HepG2 (cell line): ENCODE measurements around the gene STC2. TPM values are rescaled to one million over a fixed set of nuclear protein-coding genes. Genes with fewer than 3 reads are reported as not detected.

Source experiments
- ATAD3A ChIP-seq: sonication (generic); formaldehyde crosslinking; IDR thresholded peaks from 2 replicates; pipeline ENCODE4 v1.4.0; 2020; ENCODE audit warnings: missing genetic modification reagents
- LBX2 ChIP-seq: sonication (generic); formaldehyde crosslinking; IDR thresholded peaks from 2 replicates; pipeline ENCODE4 v1.5.0; 2020; ENCODE audit warnings: missing genetic modification reagents, mild to moderate bottlenecking, borderline replicate concordance
- NR3C1 ChIP-seq: sonication (generic); formaldehyde crosslinking; IDR thresholded peaks from 2 replicates; pipeline ENCODE4 v1.4.0; 2020; ENCODE audit warnings: missing genetic modification reagents
- PATZ1 ChIP-seq: sonication (generic); formaldehyde crosslinking; IDR thresholded peaks from 2 replicates; pipeline ENCODE4 v1.4.0; 2020; ENCODE audit warnings: missing genetic modification reagents
- RARG ChIP-seq: sonication (generic); formaldehyde crosslinking; IDR thresholded peaks from 2 replicates; pipeline ENCODE4 v1.4.0; 2020; ENCODE audit warnings: low read depth, mild to moderate bottlenecking, missing genetic modification reagents
- RORA ChIP-seq: sonication (generic); formaldehyde crosslinking; IDR thresholded peaks from 2 replicates; pipeline ENCODE4 v1.5.0; 2020; ENCODE audit warnings: mild to moderate bottlenecking, missing genetic modification reagents, moderate library complexity
- TFDP1 ChIP-seq: IDR thresholded peaks from 2 replicates; pipeline ENCODE4 v1.6.1; 2016; ENCODE audit warnings: missing compliant biosample characterization, missing genetic modification reagents, borderline replicate concordance
- TRIM22 ChIP-seq: fragments of 450-650 bp; IDR thresholded peaks from 2 replicates; pipeline ENCODE4 v1.6.1; 2017
- XBP1 ChIP-seq: sonication (generic); formaldehyde crosslinking; IDR thresholded peaks from 2 replicates; pipeline ENCODE4 v1.5.0; 2020; ENCODE audit warnings: missing genetic modification reagents
- ZNF274 ChIP-seq: sonication (generic); formaldehyde crosslinking; IDR thresholded peaks from 2 replicates; pipeline ENCODE4 v1.5.1; 2020; ENCODE audit warnings: mild to moderate bottlenecking, missing genetic modification reagents
- ZNF280D ChIP-seq: sonication (generic); formaldehyde crosslinking; IDR thresholded peaks from 2 replicates; pipeline ENCODE4 v1.5.1; 2020; ENCODE audit warnings: mild to moderate bottlenecking, missing genetic modification reagents
- ZNF34 ChIP-seq: sonication (generic); formaldehyde crosslinking; IDR thresholded peaks from 2 replicates; pipeline ENCODE4 v1.4.0; 2020; ENCODE audit warnings: mild to moderate bottlenecking, missing genetic modification reagents, borderline replicate concordance
- ZNF468 ChIP-seq: sonication (generic); formaldehyde crosslinking; IDR thresholded peaks from 2 replicates; pipeline ENCODE4 v1.8.0; 2022; ENCODE audit warnings: mild to moderate bottlenecking, moderate library complexity, missing genetic modification reagents
- ZNF577 ChIP-seq: sonication (generic); formaldehyde crosslinking; IDR thresholded peaks from 2 replicates; pipeline ENCODE4 v1.4.0; 2020; ENCODE audit warnings: mild to moderate bottlenecking, low read depth, missing genetic modification reagents, borderline replicate concordance
- polyA plus RNA-seq, 8 experiments: library from polyadenylated mRNA; depleted of rRNA in 3 of 8; stranded (reverse) in 7 of 8; unstranded in 1 of 8; fragments of >200 nt; fragmentation: Illumina TruSeq in 4 of 8; extraction: Trizol in 4 of 8; gene quantifications; 2 replicates each; pipeline versions ENCODE4 v1.2.1 to v1.2.3, GENCODE V29; 2011 to 2016; ENCODE audit warnings: low read depth in 4 of 8, missing spikeins in 1 of 8, mixed read lengths in 1 of 8; ENCODE audit not compliant: insufficient read depth in 1 of 8
- total RNA-seq, 5 experiments: library from RNA; depleted of rRNA; stranded (reverse); fragments of >200 nt; fragmentation: Illumina TruSeq; extraction: Trizol; gene quantifications; 2 replicates each; pipeline ENCODE4 v1.2.3, GENCODE V29; 2016; ENCODE audit warnings: low read depth in 1 of 5
- TF ChIP-seq, protein P1 (sequence below): sonication (generic); formaldehyde crosslinking; IDR thresholded peaks from 2 replicates; pipeline ENCODE4 v1.4.0; 2020; ENCODE audit warnings: mild to moderate bottlenecking, low read depth, missing genetic modification reagents
- TF ChIP-seq, protein P2 (sequence below): sonication (generic); formaldehyde crosslinking; IDR thresholded peaks from 2 replicates; pipeline ENCODE4 v1.4.0; 2020; ENCODE audit warnings: mild to moderate bottlenecking, missing genetic modification reagents
- TF ChIP-seq, protein P3 (sequence below): sonication (generic); formaldehyde crosslinking; IDR thresholded peaks from 2 replicates; pipeline ENCODE4 v1.5.0; 2020; ENCODE audit warnings: missing genetic modification reagents, mild to moderate bottlenecking, borderline replicate concordance

STC2 gene
- total and polyA plus RNA-seq, 2 of the 13 experiments (the other 11 are each of a cell fraction or from before 2014, with no cell fraction given), result 27.1 to 69.2 TPM

GRCh38 chr5:173303878-173304590 is 24.2 kb downstream of the STC2 start (continued):
- TF ChIP-seq, protein P1, sequence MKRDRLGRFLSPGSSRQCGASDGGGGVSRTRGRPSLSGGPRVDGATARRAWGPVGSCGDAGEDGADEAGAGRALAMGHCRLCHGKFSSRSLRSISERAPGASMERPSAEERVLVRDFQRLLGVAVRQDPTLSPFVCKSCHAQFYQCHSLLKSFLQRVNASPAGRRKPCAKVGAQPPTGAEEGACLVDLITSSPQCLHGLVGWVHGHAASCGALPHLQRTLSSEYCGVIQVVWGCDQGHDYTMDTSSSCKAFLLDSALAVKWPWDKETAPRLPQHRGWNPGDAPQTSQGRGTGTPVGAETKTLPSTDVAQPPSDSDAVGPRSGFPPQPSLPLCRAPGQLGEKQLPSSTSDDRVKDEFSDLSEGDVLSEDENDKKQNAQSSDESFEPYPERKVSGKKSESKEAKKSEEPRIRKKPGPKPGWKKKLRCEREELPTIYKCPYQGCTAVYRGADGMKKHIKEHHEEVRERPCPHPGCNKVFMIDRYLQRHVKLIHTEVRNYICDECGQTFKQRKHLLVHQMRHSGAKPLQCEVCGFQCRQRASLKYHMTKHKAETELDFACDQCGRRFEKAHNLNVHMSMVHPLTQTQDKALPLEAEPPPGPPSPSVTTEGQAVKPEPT (CRISPR knock-in tag), result peak; percentile 61; the same call in 1 of the 2 replicates
- TF ChIP-seq NR3C1 (CRISPR knock-in tag) (no peak), ZNF577 (no peak), ZNF274 (no peak), TFDP1 (CRISPR knock-in tag) (0 out of 2 replicates have a peak, but pooled peaks have one; percentile 7), PATZ1 (CRISPR knock-in tag) (peak; percentile 82), LBX2 (CRISPR knock-in tag) (no peak), ZNF280D (CRISPR knock-in tag) (no peak), TRIM22 (no peak), ATAD3A (CRISPR knock-in tag) (no peak), ZNF468 (CRISPR knock-in tag) (no peak), XBP1 (no peak), RARG (CRISPR knock-in tag) (no peak), ZNF34 (CRISPR knock-in tag) (0 out of 2 replicates have a peak, but pooled peaks have one; percentile 25), RORA (CRISPR knock-in tag) (no peak)
- TF ChIP-seq, protein P2, sequence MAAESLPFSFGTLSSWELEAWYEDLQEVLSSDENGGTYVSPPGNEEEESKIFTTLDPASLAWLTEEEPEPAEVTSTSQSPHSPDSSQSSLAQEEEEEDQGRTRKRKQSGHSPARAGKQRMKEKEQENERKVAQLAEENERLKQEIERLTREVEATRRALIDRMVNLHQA (CRISPR knock-in tag), result no peak
- TF ChIP-seq, protein P3, sequence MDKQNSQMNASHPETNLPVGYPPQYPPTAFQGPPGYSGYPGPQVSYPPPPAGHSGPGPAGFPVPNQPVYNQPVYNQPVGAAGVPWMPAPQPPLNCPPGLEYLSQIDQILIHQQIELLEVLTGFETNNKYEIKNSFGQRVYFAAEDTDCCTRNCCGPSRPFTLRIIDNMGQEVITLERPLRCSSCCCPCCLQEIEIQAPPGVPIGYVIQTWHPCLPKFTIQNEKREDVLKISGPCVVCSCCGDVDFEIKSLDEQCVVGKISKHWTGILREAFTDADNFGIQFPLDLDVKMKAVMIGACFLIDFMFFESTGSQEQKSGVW (CRISPR knock-in tag), result no peak
